RWPE2 (cell line): ENCODE results near the gene CYP3A4.
A peak's percentile ranks its signal among the peaks of the same experiment; 100 is the strongest.

Experiments used
- ATAC-seq: fragments of 200-7000 bp; cut with Tn5 transposase; 3 replicates; pipeline ENCODE4 v1.9.1; 2021; ENCODE audit warnings: low read depth
- DNase-seq: peaks from one replicate; pipeline ENCODE4 v3.0.0-alpha.2; 2020; ENCODE audit warnings: low spot score
- H3K27ac ChIP-seq: fragments of 450-650 bp; 2 replicates; pipeline ENCODE4 v1.5.1; 2017; ENCODE audit warnings: mild to moderate bottlenecking; ENCODE audit not compliant: poor library complexity, severe bottlenecking
- H3K27me3 ChIP-seq: fragments of 250-450 bp; sonication (Bioruptor Pico); 2 replicates; pipeline ENCODE4 v1.5.1; 2021; ENCODE audit warnings: mild to moderate bottlenecking, moderate library complexity; ENCODE audit not compliant: insufficient read depth, poor library complexity, severe bottlenecking
- H3K36me3 ChIP-seq: fragments of 250-450 bp; sonication (Bioruptor Pico); 2 replicates; pipeline ENCODE4 v1.5.1; 2020; ENCODE audit warnings: low read depth, mild to moderate bottlenecking, moderate library complexity
- H3K4me1 ChIP-seq: fragments of 250-450 bp; sonication (Bioruptor Pico); 2 replicates; pipeline ENCODE4 v1.5.1; 2021; ENCODE audit warnings: mild to moderate bottlenecking, moderate library complexity; ENCODE audit not compliant: insufficient read depth, poor library complexity, severe bottlenecking
- H3K4me3 ChIP-seq: fragments of 250-450 bp; sonication (Bioruptor Pico); 2 replicates; pipeline ENCODE4 v1.5.1; 2021; ENCODE audit warnings: mild to moderate bottlenecking, moderate library complexity; ENCODE audit not compliant: severe bottlenecking
- H3K9me3 ChIP-seq: fragments of 250-450 bp; sonication (Bioruptor Pico); 2 replicates; pipeline ENCODE4 v1.5.1; 2021; ENCODE audit warnings: mild to moderate bottlenecking, moderate library complexity; ENCODE audit not compliant: severe bottlenecking
- CTCF ChIP-seq: fragments of 450-650 bp; IDR thresholded peaks from one replicate; pipeline ENCODE4 v1.5.1; 2017; ENCODE audit warnings: mild to moderate bottlenecking, moderate library complexity; ENCODE audit not compliant: poor library complexity, severe bottlenecking

CYP3A4 gene

GRCh38 chr7:99720800-99721595, 63.0 kb downstream of the CYP3A4 start:
- DNase-seq (no peak), ATAC-seq (no peak)
- no peak overlapping the region for H3K4me3 ChIP-seq
- no peak overlapping the region for H3K27ac ChIP-seq
- no peaks in the 10 kb centered on the region for H3K36me3 ChIP-seq
- no peak for TF ChIP-seq CTCF
- H3K4me1 ChIP-seq, result no peaks in the 10 kb centered on the region
- H3K9me3 ChIP-seq, result no peaks in the 10 kb centered on the region
- H3K27me3 ChIP-seq, result no peaks in the 10 kb centered on the region

GRCh38 chr7:99719996-99720769, 63.8 kb downstream of the CYP3A4 start:
- Histone ChIP-seq H3K36me3 (no peaks in the 10 kb centered on the region), H3K9me3 (no peaks in the 10 kb centered on the region), H3K27ac (no peak overlapping the region), H3K4me1 (no peaks in the 10 kb centered on the region), H3K27me3 (no peaks in the 10 kb centered on the region), H3K4me3 (no peak overlapping the region)
- DNase-seq (no peak), ATAC-seq (no peak)
- TF ChIP-seq CTCF, result no peak

- H3K27ac ChIP-seq, result no peak overlapping the region
- no peak overlapping the region for H3K4me3 ChIP-seq
- ATAC-seq (0 out of 3 replicates have a peak, but pooled peaks have one; percentile 19), DNase-seq (no peak)
- H3K4me1 ChIP-seq, result peaks cover 11% of the 10 kb centered on the region
- TF ChIP-seq CTCF, result no peak
- H3K27me3 ChIP-seq, result no peaks in the 10 kb centered on the region
- no peaks in the 10 kb centered on the region for H3K36me3 ChIP-seq
- no peaks in the 10 kb centered on the region for H3K9me3 ChIP-seq
These were observed 69.9 kb downstream of the CYP3A4 start for GRCh38 chr7:99713995-99714570.

GRCh38 chr7:99709838-99710578, 74.0 kb downstream of the CYP3A4 start:
- TF ChIP-seq CTCF, result no peak
- Histone ChIP-seq H3K9me3 (no peaks in the 10 kb centered on the region), H3K27ac (no peak overlapping the region), H3K27me3 (no peaks in the 10 kb centered on the region), H3K4me1 (peaks cover 11% of the 10 kb centered on the region), H3K4me3 (no peak overlapping the region), H3K36me3 (no peaks in the 10 kb centered on the region)
- peak; percentile 61; the same call in 2 of the 3 replicates for ATAC-seq
- no peak for DNase-seq
